ENCODE results near the gene PRDM16.

DNA sequence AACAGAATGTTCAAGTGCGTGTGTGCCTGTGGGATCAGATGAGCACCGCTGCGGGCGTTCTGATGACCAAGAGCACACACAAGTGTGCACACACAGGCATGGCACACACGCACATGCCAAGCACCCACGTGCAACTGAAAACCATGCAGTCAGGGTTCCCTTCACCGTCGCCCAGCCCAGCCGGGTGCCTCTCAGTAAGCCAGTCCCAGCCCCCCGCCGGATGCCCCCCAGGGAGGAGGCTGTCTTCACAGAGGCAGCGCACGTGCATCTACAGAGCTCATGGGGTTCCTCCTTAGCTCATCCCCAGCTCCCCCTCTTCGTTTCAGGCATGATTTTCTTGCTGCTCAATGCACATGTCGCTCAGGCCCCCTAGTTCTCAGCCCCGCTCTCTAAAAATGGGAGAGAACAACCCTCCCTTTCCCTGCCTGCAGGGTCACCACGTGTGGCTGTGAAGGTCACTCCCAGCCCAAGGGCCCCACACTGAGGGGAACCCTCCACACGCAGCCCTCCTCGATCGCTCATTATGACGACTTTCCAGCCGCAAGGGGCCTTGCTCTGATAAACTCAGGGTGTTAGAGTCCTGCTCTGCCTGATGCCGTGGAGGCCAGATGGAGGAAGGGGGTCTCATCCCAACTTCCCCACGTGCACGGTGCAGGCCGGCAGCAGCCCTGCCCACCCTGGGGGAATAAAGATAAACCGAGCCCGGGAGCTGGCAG is 355.1 kb downstream of the PRDM16 start:
- no peak for TF ChIP-seq SUZ12 (IDR thresholded peaks at IDR 0.05; ENCODE audit: extremely low read depth, insufficient read depth, insufficient read length)
- no peak for TF ChIP-seq YY1 (IDR thresholded peaks at IDR 0.05; ENCODE audit: insufficient read depth, insufficient read length)
